ENCODE results near the gene PCNT.

DNA sequence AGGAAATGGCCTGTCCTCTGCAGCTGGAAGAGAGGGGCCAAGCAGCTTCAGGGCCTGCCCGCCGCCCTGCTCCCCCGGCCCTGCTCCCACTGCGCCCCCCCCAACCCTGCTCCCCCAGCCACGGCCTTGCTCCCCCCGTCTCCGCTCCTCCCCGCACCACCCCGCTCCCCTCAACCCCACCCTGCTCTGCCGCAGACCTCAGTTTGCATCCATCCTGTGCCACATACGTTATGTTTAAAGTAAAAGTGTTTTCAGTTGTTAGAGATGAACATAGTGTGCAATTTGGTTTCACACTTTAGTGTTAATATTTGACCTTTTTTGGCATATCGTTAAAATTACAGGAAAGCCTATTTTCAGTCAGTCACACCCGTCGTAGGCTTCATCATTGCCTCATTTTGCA, 100.7 kb downstream of the PCNT start:
- TF ChIP-seq ZNF384 (IDR thresholded peaks at IDR 0.05) (no peak), ELF4 (IDR thresholded peaks at IDR 0.05) (no peak), SUZ12 (IDR thresholded peaks at IDR 0.05) (no peak), NFRKB (IDR thresholded peaks at IDR 0.05) (no peak), CTBP1 (IDR thresholded peaks at IDR 0.05; ENCODE audit: borderline replicate concordance) (no peak), FOXA1 (IDR thresholded peaks at IDR 0.05) (no peak), SP1 (IDR thresholded peaks at IDR 0.05) (no peak), TARDBP (IDR thresholded peaks at IDR 0.05) (no peak), BHLHE40 (IDR thresholded peaks at IDR 0.05; ENCODE audit: borderline replicate concordance) (no peak), LEF1 (IDR thresholded peaks at IDR 0.05; ENCODE audit: borderline replicate concordance) (no peak), FOXK2 (IDR thresholded peaks at IDR 0.05) (no peak), HDGF (IDR thresholded peaks at IDR 0.05; ENCODE audit: borderline replicate concordance) (no peak), FOXM1 (IDR thresholded peaks at IDR 0.05; ENCODE audit: borderline replicate concordance) (no peak)
